ENCODE results near the gene ETV4. TPM values are rescaled to one million over a fixed set of nuclear protein-coding genes. Genes with fewer than 3 reads are reported as not detected.

Gene ETV4
- total RNA-seq, 1 experiment from 2014 or later: 147 TPM

- H3K4me2 ChIP-seq (ENCODE audit: low read length): no peak overlapping the region
- intact Hi-C loops (cut with micrococcal nuclease): loop anchor here (5.0 kb wide), 1 partner anchor 187 kb away; no protein-coding TSS in a partner anchor
- CTCF ChIA-PET: interaction anchor here (0.5 to 3.0 kb wide), 4 partner anchors 71 to 105 kb away, joined by 3 to 41 read pairs (median 9); no protein-coding TSS in a partner anchor
Observed at GRCh38 chr17:43574896-43575525, 28.9 kb upstream of the ETV4 start.

GRCh38 chr17:43574348-43574747 is 28.2 kb upstream of the ETV4 start:
- Histone ChIP-seq H3K9me3 (ENCODE audit: low read length) (no peaks in the 10 kb centered on the region), H3F3A (ENCODE audit: low read length, unreplicated experiment) (no peaks in the 10 kb centered on the region), H3K4me3 (ENCODE audit: low read length) (no peak overlapping the region), H3K9ac (ENCODE audit: low read length) (no peak overlapping the region), H3K27ac (ENCODE audit: low read length) (no peak overlapping the region), H3K4me1 (ENCODE audit: insufficient read depth, low read length) (peaks cover 29% of the 10 kb centered on the region), H3K9me2 (replicated peaks; ENCODE audit: low read length) (no peaks in the 10 kb centered on the region), H3K36me3 (ENCODE audit: low read depth, low read length) (no peaks in the 10 kb centered on the region), H2AFZ (ENCODE audit: low read length) (no peak overlapping the region), H3K27me3 (ENCODE audit: low read length) (no peaks in the 10 kb centered on the region), H4K20me1 (ENCODE audit: low read length) (no peaks in the 10 kb centered on the region), H3K4me2 (ENCODE audit: low read length) (no peak overlapping the region), H3K79me2 (ENCODE audit: low read length) (no peaks in the 10 kb centered on the region)
- POLR2A ChIA-PET (ENCODE audit: unreplicated experiment): no interaction called here
- CTCF ChIA-PET: interaction anchor here (1.9 kb wide), 1 partner anchor 99 kb away, joined by 9 read pairs; no protein-coding TSS in a partner anchor
- BruUV-seq (replicated peaks): no TSS peak
- TF ChIP-seq EZH2phosphoT487 (IDR thresholded peaks at IDR 0.05; ENCODE audit: borderline replicate concordance, low read length): no peak
- TF ChIP-seq, protein P1, sequence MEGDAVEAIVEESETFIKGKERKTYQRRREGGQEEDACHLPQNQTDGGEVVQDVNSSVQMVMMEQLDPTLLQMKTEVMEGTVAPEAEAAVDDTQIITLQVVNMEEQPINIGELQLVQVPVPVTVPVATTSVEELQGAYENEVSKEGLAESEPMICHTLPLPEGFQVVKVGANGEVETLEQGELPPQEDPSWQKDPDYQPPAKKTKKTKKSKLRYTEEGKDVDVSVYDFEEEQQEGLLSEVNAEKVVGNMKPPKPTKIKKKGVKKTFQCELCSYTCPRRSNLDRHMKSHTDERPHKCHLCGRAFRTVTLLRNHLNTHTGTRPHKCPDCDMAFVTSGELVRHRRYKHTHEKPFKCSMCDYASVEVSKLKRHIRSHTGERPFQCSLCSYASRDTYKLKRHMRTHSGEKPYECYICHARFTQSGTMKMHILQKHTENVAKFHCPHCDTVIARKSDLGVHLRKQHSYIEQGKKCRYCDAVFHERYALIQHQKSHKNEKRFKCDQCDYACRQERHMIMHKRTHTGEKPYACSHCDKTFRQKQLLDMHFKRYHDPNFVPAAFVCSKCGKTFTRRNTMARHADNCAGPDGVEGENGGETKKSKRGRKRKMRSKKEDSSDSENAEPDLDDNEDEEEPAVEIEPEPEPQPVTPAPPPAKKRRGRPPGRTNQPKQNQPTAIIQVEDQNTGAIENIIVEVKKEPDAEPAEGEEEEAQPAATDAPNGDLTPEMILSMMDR (conservative IDR thresholded peaks at IDR 0.05; ENCODE audit: low read depth, low read length): no peak
- no peak for TF ChIP-seq EZH2 (IDR thresholded peaks at IDR 0.05; ENCODE audit: low read length, unreplicated experiment)
- ATAC-seq (no peak), DNase-seq (no peak)
- intact Hi-C loops (cut with micrococcal nuclease): no loop called here

More at GRCh38 chr17:43574896-43575525, 28.9 kb upstream of the ETV4 start:
- H3F3A ChIP-seq (ENCODE audit: low read length, unreplicated experiment): no peaks in the 10 kb centered on the region
- BruUV-seq (replicated peaks): no TSS peak
- POLR2A ChIA-PET (ENCODE audit: unreplicated experiment): interaction anchor here (0.7 kb wide), 1 partner anchor 17 kb away, joined by 3 read pairs; no protein-coding TSS in a partner anchor
- ATAC-seq: no peak
- H3K36me3 ChIP-seq (ENCODE audit: low read depth, low read length): no peaks in the 10 kb centered on the region
- DNase-seq: peak; percentile 41
- H3K9ac ChIP-seq (ENCODE audit: low read length): no peak overlapping the region
- no peak overlapping the region for H3K27ac ChIP-seq (ENCODE audit: low read length)
- peaks cover 35% of the 10 kb centered on the region for H3K4me1 ChIP-seq (ENCODE audit: insufficient read depth, low read length)
- H4K20me1 ChIP-seq (ENCODE audit: low read length): no peaks in the 10 kb centered on the region
- no peaks in the 10 kb centered on the region for H3K79me2 ChIP-seq (ENCODE audit: low read length)
- H2AFZ ChIP-seq (ENCODE audit: low read length): no peak overlapping the region
- TF ChIP-seq, protein P1 (conservative IDR thresholded peaks at IDR 0.05; ENCODE audit: low read depth, low read length): no peak
- TF ChIP-seq EZH2 (IDR thresholded peaks at IDR 0.05; ENCODE audit: low read length, unreplicated experiment): no peak
- TF ChIP-seq EZH2phosphoT487 (IDR thresholded peaks at IDR 0.05; ENCODE audit: borderline replicate concordance, low read length): no peak
- no peaks in the 10 kb centered on the region for H3K9me3 ChIP-seq (ENCODE audit: low read length)
- no peak overlapping the region for H3K4me3 ChIP-seq (ENCODE audit: low read length)
- no peaks in the 10 kb centered on the region for H3K9me2 ChIP-seq (replicated peaks; ENCODE audit: low read length)
- H3K27me3 ChIP-seq (ENCODE audit: low read length): no peaks in the 10 kb centered on the region
